Brain microvascular endothelial cell (primary cell): Measurements from ENCODE around the gene HACE1.
A peak's percentile ranks its signal among the peaks of the same experiment; 100 is the strongest.

Experiments
- DNase-seq: peaks from one replicate; pipeline ENCODE4 v3.0.0-alpha.2; 2020
- H3K27ac ChIP-seq: fragments of 250-450 bp; sonication (Bioruptor Pico); 2 replicates; pipeline ENCODE4 v1.5.1; 2020; ENCODE audit warnings: mild to moderate bottlenecking, moderate library complexity
- H3K27me3 ChIP-seq: fragments of 250-450 bp; sonication (Bioruptor Pico); replicated peaks from 2 replicates; pipeline ENCODE4 v1.5.1; 2020; ENCODE audit warnings: mild to moderate bottlenecking
- H3K36me3 ChIP-seq: fragments of 250-450 bp; sonication (Bioruptor Pico); replicated peaks from 2 replicates; pipeline ENCODE4 v1.5.1; 2020; ENCODE audit warnings: mild to moderate bottlenecking
- H3K4me3 ChIP-seq: 2 replicates; pipeline ENCODE4 v1.5.1; 2011; ENCODE audit warnings: low read depth, mild to moderate bottlenecking, control low read depth, low read length, moderate library complexity
- CTCF ChIP-seq: IDR thresholded peaks from 2 replicates; pipeline ENCODE4 v1.5.1; 2011; ENCODE audit warnings: low read depth, mild to moderate bottlenecking, moderate library complexity, low read length, control low read depth, inconsistent platforms; ENCODE audit errors: missing control alignments
- in situ Hi-C: cut with HindIII; loops from 2 replicates; pipeline ENCODE4 v1.10.0; 2017; ENCODE audit warnings: low sequenced_read_pairs, low pct_ligation_motif_present

Gene HACE1

DNA sequence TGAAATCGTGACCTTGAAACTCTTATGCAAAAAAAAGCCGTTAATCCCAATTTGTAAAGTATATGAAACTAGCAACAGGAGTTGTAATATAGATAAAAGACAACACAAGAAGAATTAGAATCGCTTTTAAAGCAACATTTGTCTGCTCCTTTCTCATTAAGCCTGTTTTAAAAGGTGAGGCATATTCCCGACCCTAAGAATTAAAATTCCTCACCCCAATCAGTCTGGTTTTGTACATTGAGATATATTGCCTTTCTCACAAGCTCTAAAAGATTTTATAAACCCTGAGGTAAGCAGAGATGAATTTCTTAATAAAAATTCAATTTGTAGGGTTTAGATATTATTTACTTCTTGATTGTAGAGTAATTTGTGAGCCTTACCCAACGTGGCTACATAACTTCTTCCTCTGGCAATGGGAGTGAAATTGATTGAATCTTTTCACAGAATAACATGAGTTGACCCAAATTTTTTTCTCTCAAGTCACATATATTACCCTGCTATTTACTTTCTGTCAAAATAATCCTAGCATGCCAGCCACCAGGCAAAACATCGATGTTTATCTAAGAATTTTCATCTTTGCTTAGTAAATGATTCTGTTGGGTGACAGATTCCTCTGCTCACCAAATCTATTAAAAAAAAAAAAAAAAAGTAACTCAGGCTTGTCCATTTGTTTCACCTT is 173.7 kb downstream of the HACE1 start:
- TF ChIP-seq CTCF = no peak
- Histone ChIP-seq H3K27ac (no peak overlapping the region), H3K27me3 (no peaks in the 10 kb centered on the region), H3K4me3 (no peak overlapping the region), H3K36me3 (no peaks in the 10 kb centered on the region)
- in situ Hi-C loops = no loop called here
- no peak for DNase-seq

DNA sequence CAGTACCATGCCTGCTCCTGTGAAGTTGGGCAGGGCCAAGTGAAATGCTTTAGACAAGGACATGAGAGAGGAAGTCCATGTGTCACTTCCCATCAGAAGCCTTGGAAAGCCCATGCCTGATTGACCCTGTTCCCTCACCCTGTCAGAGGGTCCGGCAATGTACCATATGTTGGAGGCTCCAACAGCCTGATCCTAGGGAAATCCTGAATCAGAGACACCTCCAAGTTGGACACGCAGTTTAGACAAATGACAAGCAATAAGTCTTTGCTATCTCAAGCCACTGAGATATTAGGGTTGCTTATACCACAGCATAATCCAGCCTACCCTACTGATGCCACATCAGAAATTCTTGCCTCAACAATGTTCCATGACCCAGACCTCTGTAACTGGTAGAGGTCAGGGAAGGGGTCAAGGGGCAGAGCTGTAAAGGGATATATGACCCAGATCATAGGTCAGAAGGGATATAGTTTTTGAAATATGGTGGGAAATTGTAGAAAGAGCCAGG is 174.8 kb downstream of the HACE1 start:
- H3K36me3 ChIP-seq = no peaks in the 10 kb centered on the region
- DNase-seq = no peak
- in situ Hi-C loops = no loop called here

DNA sequence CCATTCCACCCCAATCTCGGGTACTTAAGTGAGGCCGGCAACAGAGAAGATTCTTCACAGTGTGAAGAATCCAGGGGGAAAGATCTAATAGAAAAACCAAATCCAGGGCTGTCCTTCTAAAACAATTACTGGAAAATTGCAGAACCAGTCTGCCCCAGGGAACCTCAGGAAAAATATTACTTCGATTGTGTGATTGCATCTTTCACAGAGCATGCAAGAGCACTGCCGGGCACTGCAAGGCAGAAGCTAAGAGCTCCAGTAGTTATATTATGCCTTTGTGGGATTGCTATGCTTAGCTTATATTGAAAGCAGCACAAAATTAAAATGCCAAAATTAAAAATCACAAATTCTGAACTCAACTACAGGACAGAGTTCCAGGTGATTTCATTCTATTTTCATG is 175.9 kb downstream of the HACE1 start:
- H3K27me3 ChIP-seq = no peaks in the 10 kb centered on the region
- no peaks in the 10 kb centered on the region for H3K36me3 ChIP-seq
- in situ Hi-C loops = no loop called here
- no peak for TF ChIP-seq CTCF
- H3K27ac ChIP-seq = no peak overlapping the region
- DNase-seq = no peak
- no peak overlapping the region for H3K4me3 ChIP-seq

More for the DNA sequence above, 174.8 kb downstream of the HACE1 start:
- H3K27me3 ChIP-seq = no peaks in the 10 kb centered on the region
- H3K4me3 ChIP-seq = no peak overlapping the region
- H3K27ac ChIP-seq = no peak overlapping the region
- no peak for TF ChIP-seq CTCF

GRCh38 chr6:104682722-104683643 is 176.7 kb downstream of the HACE1 start:
- no peak overlapping the region for H3K4me3 ChIP-seq
- no peak overlapping the region for H3K27ac ChIP-seq
- no peaks in the 10 kb centered on the region for H3K27me3 ChIP-seq
- H3K36me3 ChIP-seq = no peaks in the 10 kb centered on the region
- DNase-seq = peak; percentile 64
- in situ Hi-C loops = no loop called here
- TF ChIP-seq CTCF = peak; percentile 98

GRCh38 chr6:104680539-104680938 is 179.2 kb downstream of the HACE1 start:
- Histone ChIP-seq H3K27ac (no peak overlapping the region), H3K4me3 (no peak overlapping the region), H3K36me3 (no peaks in the 10 kb centered on the region), H3K27me3 (no peaks in the 10 kb centered on the region)
- in situ Hi-C loops = no loop called here
- DNase-seq = no peak
- no peak for TF ChIP-seq CTCF
